RWPE1 (cell line): ENCODE results near the gene ASPDH.
A peak's percentile ranks its signal among the peaks of the same experiment; 100 is the strongest.

Experiments used
- CTCF ChIA-PET: fragments of 350-600 bp; sonication (Branson Sonifier 250); formaldehyde crosslinking; extraction: SDS; loops from one replicate; lab custom pipeline; 2021; lab: Yijun Ruan, JAX
- POLR2A ChIA-PET: fragments of 400-600 bp; formaldehyde crosslinking; extraction: SDS; loops from one replicate; lab custom pipeline; 2020; ENCODE audit warnings: antibody characterized with exemption; ENCODE audit not compliant: low non-redundant PET; lab: Yijun Ruan, JAX
- DNase-seq: peaks from one replicate; pipeline ENCODE4 v3.0.0; 2012; ENCODE audit warnings: low spot score
- H3K27ac ChIP-seq: fragments of 450-650 bp; 2 replicates; pipeline ENCODE4 v1.5.1; 2017
- TF ChIP-seq, protein P1 (sequence below): fragments of 450-650 bp; conservative IDR thresholded peaks from 2 replicates; pipeline ENCODE4 v1.5.1; 2017; ENCODE audit warnings: low read depth, mild to moderate bottlenecking

Gene ASPDH

DNA sequence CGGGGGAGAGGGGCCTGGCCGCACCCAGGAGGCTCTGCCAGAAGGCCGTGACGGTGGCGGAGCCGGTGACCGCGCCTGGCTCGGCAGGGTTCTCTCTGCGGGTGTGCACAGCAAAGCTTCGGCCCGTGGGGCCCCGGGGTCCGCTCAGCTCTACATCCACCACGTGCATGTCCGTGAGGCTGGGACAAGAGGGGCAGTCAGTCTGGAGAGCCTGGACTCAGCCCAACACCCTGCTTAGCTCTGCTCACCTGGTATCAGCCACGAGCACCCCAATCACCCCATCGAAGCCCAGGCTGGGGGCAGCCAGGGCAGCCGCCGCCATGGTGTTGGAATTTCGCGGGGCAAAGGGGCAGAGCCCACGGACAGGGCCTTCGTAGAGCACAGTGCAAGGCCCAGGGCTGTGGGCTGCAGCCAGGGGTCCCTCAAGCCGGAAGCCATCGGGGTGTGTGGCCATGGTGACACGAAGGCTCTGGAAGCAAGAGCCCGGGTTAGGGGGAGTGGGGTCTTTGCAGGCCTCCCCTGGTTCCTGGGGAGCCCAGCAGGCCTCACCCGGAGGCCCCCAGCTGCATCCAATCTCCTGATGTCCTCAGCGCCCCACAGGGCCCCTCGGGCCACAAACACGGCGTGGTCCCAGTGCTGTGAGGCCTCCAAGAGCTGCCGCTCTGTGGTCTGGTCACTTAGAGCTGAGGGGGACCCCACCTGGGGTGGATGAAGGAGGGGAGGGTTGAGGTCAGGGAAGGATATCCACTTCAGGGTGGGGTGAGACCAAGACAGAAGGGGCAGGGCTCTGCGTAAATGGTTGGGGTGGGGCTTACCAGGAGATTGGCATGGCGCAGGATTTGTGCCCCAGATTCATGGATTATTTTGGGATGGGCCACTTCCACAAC is 1.4 kb downstream of the ASPDH start:
- TF ChIP-seq, protein P1, sequence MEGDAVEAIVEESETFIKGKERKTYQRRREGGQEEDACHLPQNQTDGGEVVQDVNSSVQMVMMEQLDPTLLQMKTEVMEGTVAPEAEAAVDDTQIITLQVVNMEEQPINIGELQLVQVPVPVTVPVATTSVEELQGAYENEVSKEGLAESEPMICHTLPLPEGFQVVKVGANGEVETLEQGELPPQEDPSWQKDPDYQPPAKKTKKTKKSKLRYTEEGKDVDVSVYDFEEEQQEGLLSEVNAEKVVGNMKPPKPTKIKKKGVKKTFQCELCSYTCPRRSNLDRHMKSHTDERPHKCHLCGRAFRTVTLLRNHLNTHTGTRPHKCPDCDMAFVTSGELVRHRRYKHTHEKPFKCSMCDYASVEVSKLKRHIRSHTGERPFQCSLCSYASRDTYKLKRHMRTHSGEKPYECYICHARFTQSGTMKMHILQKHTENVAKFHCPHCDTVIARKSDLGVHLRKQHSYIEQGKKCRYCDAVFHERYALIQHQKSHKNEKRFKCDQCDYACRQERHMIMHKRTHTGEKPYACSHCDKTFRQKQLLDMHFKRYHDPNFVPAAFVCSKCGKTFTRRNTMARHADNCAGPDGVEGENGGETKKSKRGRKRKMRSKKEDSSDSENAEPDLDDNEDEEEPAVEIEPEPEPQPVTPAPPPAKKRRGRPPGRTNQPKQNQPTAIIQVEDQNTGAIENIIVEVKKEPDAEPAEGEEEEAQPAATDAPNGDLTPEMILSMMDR = no peak
- ChIA-PET CTCF (no interaction called here), POLR2A (no interaction called here)
- peak overlapping the region; percentile 78 for H3K27ac ChIP-seq
- DNase-seq = no peak

DNA sequence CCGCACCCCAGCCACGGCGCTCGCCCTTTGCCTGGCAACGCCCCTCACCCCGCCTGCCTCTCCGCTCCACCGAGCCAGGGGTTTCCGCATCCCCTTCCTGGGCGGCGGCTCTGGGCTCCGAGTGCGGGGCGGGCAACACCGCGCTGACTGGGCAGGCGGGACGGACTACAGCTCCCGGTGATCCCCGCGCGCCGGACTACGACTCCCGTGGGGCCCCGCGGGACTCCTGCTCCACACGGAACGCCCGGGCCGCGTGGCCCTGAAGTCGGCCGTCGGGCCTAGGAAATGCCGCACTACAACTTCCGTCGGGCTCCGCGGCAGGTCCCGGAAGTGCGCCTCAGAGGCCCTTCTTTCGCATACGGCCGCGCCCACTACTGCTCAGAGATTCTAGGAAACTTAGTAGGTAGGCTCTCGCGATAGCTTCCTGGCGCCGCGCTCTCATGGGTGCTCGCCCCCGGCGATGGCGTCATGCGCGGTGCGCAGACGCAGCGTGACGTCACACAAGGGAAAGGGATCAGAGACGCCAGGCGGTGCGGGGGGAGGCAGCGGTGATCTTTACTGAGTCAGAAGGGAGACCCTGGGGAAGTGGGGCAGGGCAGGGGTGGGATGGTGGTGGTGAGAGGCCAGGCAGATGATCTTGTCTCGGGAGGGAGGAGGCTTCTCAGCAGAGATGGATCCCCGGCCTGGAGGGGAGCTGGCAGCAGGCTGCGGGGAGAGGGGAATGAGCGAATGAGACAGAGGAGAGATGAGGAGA is 2.5 kb downstream of the ASPDH start, which contains the start of gene JOSD2:
TSS of gene JOSD2 (minus strand) at position 123 of the 754 bp plus-strand sequence. CDS start 760 bp downstream, outside the sequence.
- ChIA-PET POLR2A (interaction anchor here (0.8 kb wide), 1 partner anchor 9 kb away, joined by 4 read pairs; no protein-coding TSS in a partner anchor), CTCF (no interaction called here)
- TF ChIP-seq, protein P1 = no peak
- DNase-seq = peak; percentile 96
- peak within 1 kb of the TSS; percentile 78 for H3K27ac ChIP-seq

DNA sequence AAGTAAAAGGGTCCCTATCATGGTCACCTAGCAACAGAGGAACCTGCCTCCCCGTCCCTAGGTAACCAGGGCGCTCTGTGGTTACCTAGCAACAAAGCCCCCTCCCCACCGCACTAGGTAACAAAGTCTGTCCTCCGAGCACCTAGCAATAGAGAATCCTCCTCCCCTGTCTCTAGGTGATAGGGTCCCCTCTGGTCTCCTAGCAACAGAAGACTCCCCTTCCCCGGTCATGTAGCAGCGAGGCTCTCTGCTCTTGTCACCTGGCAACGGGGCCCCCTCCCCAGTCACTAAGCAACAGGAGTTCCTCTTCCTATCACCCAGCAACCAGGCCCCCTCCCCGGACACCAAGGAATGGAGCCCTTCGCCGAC is 3.0 kb downstream of the ASPDH start:
- TF ChIP-seq, protein P1 = no peak
- H3K27ac ChIP-seq = peak overlapping the region; percentile 78
- CTCF ChIA-PET = no interaction called here
- DNase-seq = no peak
- POLR2A ChIA-PET = interaction anchor here (0.8 kb wide), 1 partner anchor 9 kb away, joined by 4 read pairs; no protein-coding TSS in a partner anchor

DNA sequence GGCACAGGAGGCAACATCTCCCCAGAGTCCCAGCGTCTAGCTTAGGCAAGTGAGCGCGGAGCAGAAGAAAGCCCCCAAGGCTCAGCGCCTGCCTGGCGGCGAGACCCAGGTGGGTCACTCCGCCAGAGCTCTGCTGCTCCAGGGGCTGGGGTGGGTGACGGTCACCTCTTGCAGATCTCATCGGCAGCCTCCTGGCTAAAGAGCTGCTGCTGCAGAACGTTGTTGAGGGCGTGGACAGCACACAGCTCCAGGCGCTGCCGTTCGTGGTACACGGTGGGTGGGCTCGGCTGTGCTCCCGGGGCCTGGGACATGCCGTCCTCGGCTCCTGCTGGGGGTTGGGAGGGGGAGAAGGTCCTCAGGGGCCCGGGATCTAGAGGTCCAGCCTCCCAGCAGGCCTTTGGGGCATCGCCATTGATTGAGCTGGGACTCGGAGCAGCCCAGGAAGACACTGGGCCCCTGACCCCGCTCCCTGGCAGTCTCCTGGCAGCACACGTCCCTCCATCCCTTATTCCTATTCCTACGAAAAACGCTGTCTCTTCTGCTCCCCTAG is 3.5 kb downstream of the ASPDH start:
- TF ChIP-seq, protein P1 = no peak
- CTCF ChIA-PET = interaction anchor here (0.6 kb wide), 1 partner anchor 50 kb away, joined by 3 read pairs; no protein-coding TSS in a partner anchor
- POLR2A ChIA-PET = no interaction called here
- peak overlapping the region; percentile 78 for H3K27ac ChIP-seq
- DNase-seq = no peak

DNA sequence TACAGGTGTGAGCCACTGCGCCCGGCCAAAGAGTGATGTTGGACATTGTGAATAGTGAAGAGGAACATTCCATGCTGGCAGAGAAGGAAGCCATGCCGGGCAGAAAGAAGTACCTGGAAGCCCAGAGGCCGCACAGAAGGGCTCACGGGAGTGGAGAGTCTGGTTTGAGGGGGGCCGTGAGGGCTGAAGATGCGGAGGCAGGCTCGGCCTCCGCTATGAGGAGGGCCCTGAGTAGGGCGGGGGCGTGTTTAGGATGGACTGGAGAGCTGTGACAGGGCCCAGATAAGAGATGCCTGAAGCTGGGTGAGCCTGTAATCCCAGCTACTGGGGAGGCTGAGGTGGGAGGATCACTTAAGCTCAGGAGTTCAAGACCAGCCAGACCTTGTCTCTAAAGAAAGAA is 4.3 kb downstream of the ASPDH start:
- CTCF ChIA-PET = no interaction called here
- DNase-seq = no peak
- TF ChIP-seq, protein P1 = no peak
- POLR2A ChIA-PET = no interaction called here
- H3K27ac ChIP-seq = peak overlapping the region; percentile 29

DNA sequence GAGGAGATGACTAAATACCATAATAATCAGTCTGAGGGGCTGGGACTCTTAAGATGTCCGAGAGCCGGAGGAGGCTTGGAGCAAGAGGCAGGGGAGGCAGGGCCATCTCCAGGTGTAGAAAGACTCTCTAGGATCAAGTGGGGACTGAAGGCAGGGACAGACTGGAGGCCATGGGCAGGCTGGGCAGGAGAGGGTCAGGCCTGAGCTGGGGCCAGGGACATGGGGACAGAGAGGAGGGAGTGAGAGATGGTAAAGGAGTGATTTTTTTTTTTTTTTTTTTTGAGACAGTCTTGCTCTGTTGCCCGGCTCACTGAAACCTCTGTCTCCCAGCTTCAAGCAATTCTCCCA is 4.9 kb downstream of the ASPDH start:
- H3K27ac ChIP-seq = peak overlapping the region; percentile 29
- DNase-seq = no peak
- ChIA-PET CTCF (no interaction called here), POLR2A (no interaction called here)
- TF ChIP-seq, protein P1 = no peak
